Measurements from ENCODE around the gene THOP1.

The THOP1 gene

GRCh38 chr19:2841855-2842574 lies 56.7 kb downstream of the THOP1 start:
- peak in 2 of 10 donors; percentile 12 to 78 for DNase-seq
- intact Hi-C loops (cut with DNase I) = no loop called here

GRCh38 chr19:2845107-2845506 lies 59.8 kb downstream of the THOP1 start:
- DNase-seq = no peak
- intact Hi-C loops (cut with DNase I) = no loop called here

GRCh38 chr19:2846180-2846894 lies 61.0 kb downstream of the THOP1 start:
- DNase-seq = peak in 1 of 10 donors; percentile 22
- intact Hi-C loops (cut with DNase I) = no loop called here

- DNase-seq = no peak
- intact Hi-C loops (cut with DNase I) = no loop called here
Observed at GRCh38 chr19:2847507-2847906, 62.2 kb downstream of the THOP1 start.

GRCh38 chr19:2848616-2849015 lies 63.3 kb downstream of the THOP1 start:
- intact Hi-C loops (cut with DNase I) = no loop called here
- no peak for DNase-seq

- DNase-seq = no peak
- intact Hi-C loops (cut with DNase I) = no loop called here
Observed at GRCh38 chr19:2850256-2850925, 65.1 kb downstream of the THOP1 start.

GRCh38 chr19:2852598-2852997 lies 67.3 kb downstream of the THOP1 start:
- no peak for DNase-seq
- intact Hi-C loops (cut with DNase I) = no loop called here

- intact Hi-C loops (cut with DNase I) = no loop called here
- DNase-seq = peak in 1 of 10 donors; percentile 9
Observed at GRCh38 chr19:2853015-2853606, 67.8 kb downstream of the THOP1 start.

- DNase-seq = no peak
- intact Hi-C loops (cut with DNase I) = no loop called here
Observed at GRCh38 chr19:2854849-2855248, 69.5 kb downstream of the THOP1 start.

- DNase-seq = no peak
- intact Hi-C loops (cut with DNase I) = no loop called here
Observed at GRCh38 chr19:2856457-2857050, 71.3 kb downstream of the THOP1 start.

- DNase-seq = peak in 2 of 10 donors; percentile 65 to 71
- intact Hi-C loops (cut with DNase I) = no loop called here
Observed at GRCh38 chr19:2858864-2859263, 73.6 kb downstream of the THOP1 start.

- DNase-seq = no peak
- intact Hi-C loops (cut with DNase I) = no loop called here
Observed at GRCh38 chr19:2863816-2864215, 78.5 kb downstream of the THOP1 start.

All from posterior cingulate gyrus (tissue), 11 donors.